Liver (tissue), 3 donors: ENCODE measurements around the gene IL13.

Experiments used
- CTCF ChIP-seq: fragments of 150-350 bp; IDR thresholded peaks from 2 replicates; pipeline ENCODE4 v1.5.1; 2017; ENCODE audit warnings: improper control_type of control experiment, low read depth, low read length; ENCODE audit not compliant: missing input control
- GABPA ChIP-seq, 2 donors: IDR thresholded peaks in 1 of 2; conservative IDR thresholded peaks in 1 of 2; 2 replicates each; pipeline ENCODE4 v1.6.1; 2016; ENCODE audit warnings: antibody characterized with exemption in 2 of 2, mild to moderate bottlenecking in 1 of 2, moderate library complexity in 1 of 2
- HNF4G ChIP-seq: IDR thresholded peaks from 2 replicates; pipeline ENCODE4 v1.6.1; 2016; ENCODE audit warnings: antibody characterized with exemption
- JUND ChIP-seq, 2 donors: IDR thresholded peaks; 2 replicates each; pipeline ENCODE4 v1.6.1; 2016; ENCODE audit warnings: antibody characterized with exemption in 2 of 2
- RXRA ChIP-seq, 2 donors: IDR thresholded peaks; 2 replicates each; pipeline ENCODE4 v1.6.1; 2017 to 2018; ENCODE audit warnings: antibody characterized with exemption in 2 of 2, mild to moderate bottlenecking in 1 of 2
- TAF1 ChIP-seq: conservative IDR thresholded peaks from 2 replicates; pipeline ENCODE4 v1.6.1; 2016; ENCODE audit warnings: antibody characterized with exemption, mild to moderate bottlenecking
- YY1 ChIP-seq: IDR thresholded peaks from 2 replicates; pipeline ENCODE4 v1.6.1; 2016; ENCODE audit warnings: antibody characterized with exemption, mild to moderate bottlenecking
- TF ChIP-seq, protein P1 (sequence below): IDR thresholded peaks from 2 replicates; pipeline ENCODE4 v1.6.1; 2016; ENCODE audit warnings: antibody characterized with exemption
- donor health status: healthy.
- donor health status: healthy.

DNA sequence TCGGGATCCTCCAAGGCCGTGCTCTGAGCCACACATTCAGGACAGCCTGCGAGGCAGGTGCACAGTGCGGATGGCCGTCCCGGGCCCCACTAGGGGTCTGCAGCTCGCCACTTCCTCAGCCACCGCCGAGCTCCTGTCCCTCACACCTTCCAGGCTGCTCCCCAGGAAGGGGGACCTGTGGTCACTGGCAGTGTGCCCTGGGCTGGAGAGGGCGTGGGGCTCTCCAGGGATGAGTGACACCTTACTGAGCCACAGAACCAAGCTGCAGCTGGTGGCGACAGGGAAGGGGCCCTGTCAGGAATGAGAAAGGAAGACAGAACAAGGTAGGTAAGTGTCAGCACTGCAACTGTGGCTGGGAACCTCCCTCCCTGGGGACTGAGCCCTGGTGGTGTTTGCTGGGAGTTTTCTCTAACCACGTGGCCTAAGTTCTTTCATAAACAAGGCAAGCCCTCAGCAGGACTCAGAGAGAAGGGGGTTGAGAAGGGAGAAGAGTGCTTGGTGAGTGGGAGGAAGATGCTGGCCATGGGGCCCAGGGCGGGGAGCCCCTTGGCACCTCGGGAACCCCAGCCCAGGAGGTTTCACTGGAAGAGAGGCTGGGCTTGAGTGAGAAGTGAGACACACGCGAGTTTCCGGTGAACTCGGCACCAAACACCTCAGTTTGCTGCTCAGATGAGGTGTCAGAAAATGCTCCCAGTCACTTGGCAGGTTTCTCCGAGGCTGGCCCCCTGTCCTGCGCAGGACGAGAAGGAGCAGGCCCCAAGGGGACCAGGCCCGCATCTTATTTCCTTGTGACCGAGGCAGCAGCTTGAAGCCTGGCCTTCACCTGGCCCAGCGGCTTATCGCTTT, 5.2 kb downstream of the IL13 start:
- TF ChIP-seq CTCF (no peak), YY1 (no peak), JUND (IDR thresholded peaks at IDR 0.05) (no peak), HNF4G (no peak), TAF1 (no peak), GABPA (IDR thresholded peaks at IDR 0.05 in 1 of 2, conservative IDR thresholded peaks at IDR 0.05 in 1 of 2) (no peak), RXRA (IDR thresholded peaks at IDR 0.05) (no peak)
- TF ChIP-seq, protein P1, sequence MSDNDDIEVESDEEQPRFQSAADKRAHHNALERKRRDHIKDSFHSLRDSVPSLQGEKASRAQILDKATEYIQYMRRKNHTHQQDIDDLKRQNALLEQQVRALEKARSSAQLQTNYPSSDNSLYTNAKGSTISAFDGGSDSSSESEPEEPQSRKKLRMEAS, result no peak
